GM12892 (cell line): ENCODE measurements around the gene MRPL4.
A peak's percentile ranks its signal among the peaks of the same experiment; 100 is the strongest.

Experiments
- POLR2A ChIP-seq: IDR thresholded peaks from 2 replicates; pipeline ENCODE4 v1.6.1; 2011; ENCODE audit warnings: low read depth, low read length, control low read depth
- POLR2AphosphoS5 ChIP-seq: IDR thresholded peaks from 2 replicates; pipeline ENCODE4 v1.6.1; 2011; ENCODE audit warnings: low read depth, low read length, control low read depth

DNA sequence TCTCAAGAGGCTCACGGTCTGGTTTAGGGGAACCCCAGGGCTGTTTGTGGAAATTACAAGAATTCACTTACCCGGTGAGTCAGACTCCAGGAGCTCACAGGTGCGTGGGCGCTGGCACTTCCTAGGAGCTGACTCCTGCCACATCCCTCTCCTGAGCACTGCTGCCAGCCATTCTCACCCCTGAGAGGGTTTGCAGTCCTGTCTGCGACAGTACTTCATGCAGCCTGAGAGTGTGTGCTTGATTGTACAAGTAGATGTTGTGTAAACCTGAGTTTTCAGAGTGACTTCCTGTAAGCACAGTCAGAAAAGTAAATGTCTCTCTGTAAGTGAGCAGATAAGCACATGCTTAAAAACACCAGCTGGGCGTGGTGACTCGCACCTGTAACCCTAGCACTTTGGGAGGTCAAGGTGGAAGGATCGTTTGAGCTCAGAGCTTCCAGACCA lies 8.1 kb downstream of the MRPL4 start:
- peak; percentile 56 for TF ChIP-seq POLR2A
- TF ChIP-seq POLR2AphosphoS5 = peak; percentile 66; the same call in 1 of the 2 replicates
